IMR-90 (cell line): ENCODE measurements around the gene CYP27B1. TPM values are rescaled to one million over a fixed set of nuclear protein-coding genes. Genes with fewer than 3 reads are reported as not detected.

Source experiments
- ATAC-seq: fragments of 200-7000 bp; cut with Tn5 transposase; 2 replicates; pipeline ENCODE4 v1.9.1; 2020; ENCODE audit warnings: low read depth, mild to moderate bottlenecking, moderate library complexity
- BruUV-seq: library from RNA; stranded (reverse); fragments of 400-500 nt; replicated peaks from 2 replicates; lab custom pipeline; 2021; lab: Mats Ljungman, UMichigan
- CTCF ChIA-PET: fragments of 300-600 bp; formaldehyde crosslinking; extraction: SDS; loops from one replicate; lab custom pipeline; 2021; ENCODE audit warnings: antibody characterized with exemption; lab: Yijun Ruan, JAX
- POLR2A ChIA-PET: fragments of 300-600 bp; sonication (Branson Sonifier 250); formaldehyde crosslinking; loops from one replicate; lab custom pipeline; 2022; ENCODE audit warnings: antibody characterized with exemption; ENCODE audit not compliant: unreplicated experiment; lab: Charles Lee
- DNase-seq: peaks from one replicate; pipeline ENCODE4 v3.0.0; 2013
- H2AFZ ChIP-seq: replicated peaks from 2 replicates; pipeline ENCODE3; 2013; ENCODE audit warnings: low read length, mild to moderate bottlenecking; ENCODE audit not compliant: poor library complexity
- H2AK5ac ChIP-seq: 2 replicates; pipeline ENCODE4 v1.6.1; 2013; ENCODE audit warnings: low read depth, low read length, inconsistent platforms
- H2AK9ac ChIP-seq: replicated peaks from 2 replicates; pipeline ENCODE3; 2013; ENCODE audit warnings: mild to moderate bottlenecking, low read depth, low read length, moderate library complexity; ENCODE audit not compliant: poor library complexity
- H2BK120ac ChIP-seq: 2 replicates; pipeline ENCODE4 v1.6.1; 2013; ENCODE audit warnings: low read depth, low read length, inconsistent platforms
- H2BK15ac ChIP-seq: 3 replicates; pipeline ENCODE4 v1.6.1; 2013; ENCODE audit warnings: low read depth, low read length, inconsistent platforms
- H2BK20ac ChIP-seq: 2 replicates; pipeline ENCODE4 v1.6.1; 2013; ENCODE audit warnings: low read depth, mild to moderate bottlenecking, inconsistent platforms, low read length, moderate library complexity
- H2BK5ac ChIP-seq: 2 replicates; pipeline ENCODE4 v1.6.1; 2013; ENCODE audit warnings: mild to moderate bottlenecking, low read depth, low read length, inconsistent platforms; ENCODE audit not compliant: poor library complexity, severe bottlenecking
- H3K14ac ChIP-seq: replicated peaks from 2 replicates; pipeline ENCODE4 v1.6.1; 2013; ENCODE audit warnings: low read depth, low read length, inconsistent platforms
- H3K18ac ChIP-seq: 2 replicates; pipeline ENCODE4 v1.6.1; 2013; ENCODE audit warnings: low read depth, low read length, control low read depth
- H3K23ac ChIP-seq: 2 replicates; pipeline ENCODE4 v1.6.1; 2013; ENCODE audit warnings: low read depth, low read length, inconsistent platforms
- H3K27ac ChIP-seq: 2 replicates; pipeline ENCODE4 v1.5.1; 2013; ENCODE audit warnings: mild to moderate bottlenecking, control low read depth, low read length; ENCODE audit not compliant: insufficient read depth
- H3K27me3 ChIP-seq: 2 replicates; pipeline ENCODE4 v1.6.1; 2013; ENCODE audit warnings: low read length; ENCODE audit not compliant: control insufficient read depth, insufficient read depth
- H3K36me3 ChIP-seq: 2 replicates; pipeline ENCODE4 v1.6.1; 2013; ENCODE audit warnings: low read length, mixed read lengths; ENCODE audit not compliant: control insufficient read depth, insufficient read depth
- H3K4ac ChIP-seq: 2 replicates; pipeline ENCODE4 v1.6.1; 2013; ENCODE audit warnings: low read depth, low read length, inconsistent platforms
- H3K4me1 ChIP-seq: 2 replicates; pipeline ENCODE4 v1.6.1; 2013; ENCODE audit warnings: low read length, mixed read lengths; ENCODE audit not compliant: control insufficient read depth, insufficient read depth
- H3K4me2 ChIP-seq: 2 replicates; pipeline ENCODE4 v1.6.1; 2013; ENCODE audit warnings: low read depth, mild to moderate bottlenecking, control low read depth, low read length, moderate library complexity
- H3K4me3 ChIP-seq: 2 replicates; pipeline ENCODE4 v1.5.1; 2013; ENCODE audit warnings: low read depth, mild to moderate bottlenecking, control low read depth, low read length, moderate library complexity; ENCODE audit not compliant: insufficient read depth
- H3K56ac ChIP-seq: 2 replicates; pipeline ENCODE4 v1.6.1; 2013; ENCODE audit warnings: low read length, inconsistent platforms; ENCODE audit not compliant: insufficient read depth; ENCODE audit errors: extremely low read depth
- H3K79me1 ChIP-seq, 2 experiments: 2 replicates each; pipeline ENCODE4 v1.6.1; 2013; ENCODE audit warnings: low read length in 2 of 2, inconsistent platforms in 1 of 2, low read depth in 1 of 2
- H3K9ac ChIP-seq: 2 replicates; pipeline ENCODE4 v1.6.1; 2013; ENCODE audit warnings: low read depth, low read length, control low read depth
- H3K9me1 ChIP-seq: 2 replicates; pipeline ENCODE4 v1.6.1; 2013; ENCODE audit warnings: low read length, inconsistent platforms; ENCODE audit not compliant: insufficient read depth
- H3K9me3 ChIP-seq: 2 replicates; pipeline ENCODE4 v1.6.1; 2013; ENCODE audit warnings: low read length; ENCODE audit not compliant: control insufficient read depth, insufficient read depth
- H4K20me1 ChIP-seq: 2 replicates; pipeline ENCODE4 v1.6.1; 2013; ENCODE audit warnings: low read length, inconsistent platforms; ENCODE audit not compliant: insufficient read depth
- H4K5ac ChIP-seq: 2 replicates; pipeline ENCODE4 v1.6.1; 2013; ENCODE audit warnings: mild to moderate bottlenecking, low read depth, low read length, control low read depth
- H4K8ac ChIP-seq, 2 experiments: 2 replicates each; pipeline ENCODE4 v1.6.1; 2013; ENCODE audit warnings: low read depth in 2 of 2, low read length in 2 of 2, control low read depth in 1 of 2, inconsistent platforms in 1 of 2
- H4K91ac ChIP-seq: 2 replicates; pipeline ENCODE4 v1.6.1; 2013; ENCODE audit warnings: low read depth, low read length, inconsistent platforms; ENCODE audit not compliant: insufficient read depth
- BHLHE40 ChIP-seq: fragments of 150-350 bp; IDR thresholded peaks from 2 replicates; pipeline ENCODE4 v1.6.1; 2016; ENCODE audit warnings: mild to moderate bottlenecking, low read depth, low read length
- FOS ChIP-seq: fragments of 150-350 bp; IDR thresholded peaks from 2 replicates; pipeline ENCODE4 v1.6.1; 2016; ENCODE audit warnings: low read depth, low read length
- MAFK ChIP-seq: IDR thresholded peaks from 2 replicates; pipeline ENCODE4 v1.6.1; 2012; ENCODE audit warnings: low read depth, low read length, improper control_type of control experiment
- MXI1 ChIP-seq: IDR thresholded peaks from 2 replicates; pipeline ENCODE4 v1.6.1; 2012; ENCODE audit warnings: low read depth, mild to moderate bottlenecking, low read length, moderate library complexity, borderline replicate concordance
- RCOR1 ChIP-seq: IDR thresholded peaks from 2 replicates; pipeline ENCODE4 v1.6.1; 2012; ENCODE audit warnings: mild to moderate bottlenecking, low read length, improper control_type of control experiment; ENCODE audit not compliant: insufficient replicate concordance
- RFX5 ChIP-seq: IDR thresholded peaks from 2 replicates; pipeline ENCODE4 v1.8.0; 2012; ENCODE audit warnings: low read depth, mild to moderate bottlenecking, low read length, moderate library complexity
- WGBS, 2 experiments: methylation state at CpG; one replicate each; pipeline versions ENCODE4 v1.1.5 to v1.1.7; 2013; ENCODE audit warnings: missing lambda C conversion rate in 2 of 2; ENCODE audit not compliant: insufficient read length in 1 of 2; ENCODE audit errors: extremely low coverage in 2 of 2; 5-methylcytosine and 5-hydroxymethylcytosine counted together
- dilution Hi-C: fragments of 300-500 bp; cut with HindIII; formaldehyde crosslinking; loops from one replicate; pipeline ENCODE4 v1.14.3; 2018; ENCODE audit warnings: low sequenced_read_pairs; ENCODE audit not compliant: unreplicated experiment
- in situ Hi-C: fragments of 300-500 bp; cut with MboI; formaldehyde crosslinking; loops from 3 replicates; pipeline ENCODE4 v1.14.3; 2019; ENCODE audit warnings: low sequenced_read_pairs, inconsistent platforms, mixed read lengths
- intact Hi-C: fragments of 100-400 bp; cut with micrococcal nuclease; formaldehyde crosslinking; loops from 2 replicates; pipeline ENCODE4 v1.10.0; 2022
- polyA plus RNA-seq, 3 experiments: library from polyadenylated mRNA; depleted of rRNA; stranded (reverse); fragments of >200 nt; gene quantifications; 2 replicates each; pipeline ENCODE4 v1.2.3, GENCODE V29; 2012; ENCODE audit warnings: low replicate concordance in 1 of 3
- total RNA-seq: library from RNA; depleted of rRNA; stranded (reverse); fragments of >200 nt; gene quantifications from 2 replicates; pipeline ENCODE4 v1.2.3, GENCODE V29; 2012
- TF ChIP-seq, protein P1 (sequence below): fragments of 150-350 bp; IDR thresholded peaks from 2 replicates; pipeline ENCODE4 v1.6.1; 2016; ENCODE audit warnings: low read depth, mild to moderate bottlenecking, low read length, moderate library complexity, borderline replicate concordance

Gene CYP27B1
- total and polyA plus RNA-seq, 2 of the 4 experiments (the other 2 are of a cell fraction) = 0.36 to 1.3 TPM

DNA sequence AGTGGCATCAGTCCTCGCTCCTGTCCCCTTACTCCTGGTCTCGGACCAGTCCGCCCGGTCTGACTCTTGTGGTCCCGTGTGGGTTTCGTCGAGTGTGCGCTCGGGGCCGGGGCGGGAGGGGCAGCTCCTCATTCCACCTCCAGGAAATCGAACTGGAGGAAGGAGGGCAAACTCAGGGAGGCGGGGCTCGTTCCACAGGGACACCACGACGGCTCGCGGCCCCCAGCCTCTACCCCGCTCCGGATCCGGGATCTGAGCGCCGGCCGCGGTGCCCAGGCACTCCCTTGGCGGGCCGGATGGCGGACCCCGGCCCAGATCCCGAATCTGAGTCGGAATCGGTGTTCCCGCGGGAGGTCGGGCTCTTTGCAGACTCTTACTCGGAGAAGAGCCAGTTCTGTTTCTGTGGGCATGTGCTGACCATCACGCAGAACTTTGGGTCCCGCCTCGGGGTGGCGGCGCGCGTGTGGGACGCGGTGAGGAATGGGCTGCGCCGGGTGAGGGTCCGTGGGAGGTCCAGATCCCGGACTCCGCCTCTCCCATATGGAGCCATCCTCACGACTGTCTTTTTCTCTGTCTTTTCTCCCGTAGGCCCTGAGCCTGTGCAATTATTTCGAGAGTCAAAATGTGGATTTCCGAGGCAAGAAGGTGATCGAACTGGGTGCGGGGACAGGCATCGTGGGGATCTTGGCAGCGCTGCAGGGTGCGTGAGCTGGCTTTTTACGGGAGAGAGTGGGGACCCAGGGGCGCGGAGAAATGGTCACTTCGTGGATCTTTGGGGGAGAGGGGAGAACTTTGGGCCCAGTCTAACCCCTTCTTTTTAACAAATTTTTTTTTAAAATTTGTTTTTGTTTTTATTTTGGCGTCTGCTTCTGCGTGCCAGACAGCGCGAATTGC lies 5.8 kb upstream of the CYP27B1 start, which contains the start of gene EEF1AKMT3:
TSS of gene EEF1AKMT3 (plus strand) at position 186 of the 894 bp plus-strand sequence. CDS start at position 297, 111 bp downstream.
- Histone ChIP-seq H2BK20ac (0 out of 2 replicates have a peak within 1 kb of the TSS, but pooled peaks have one; percentile 8), H4K5ac (peak within 1 kb of the TSS; percentile 91), H3K18ac (peak within 1 kb of the TSS; percentile 62), H3K27me3 (no peaks in the 10 kb centered on the region), H2AK5ac (peak within 1 kb of the TSS; percentile 91), H3K79me1 (peaks cover 16 to 29% of the 10 kb centered on the region in 2 experiments; a peak in 3 of 4 replicates), H2AK9ac (peak within 1 kb of the TSS; percentile 97), H2BK15ac (peak within 1 kb of the TSS; percentile 78; the same call in 2 of the 3 replicates), H3K27ac (peak within 1 kb of the TSS; percentile 82), H3K23ac (peak within 1 kb of the TSS; percentile 98), H3K14ac (peak within 1 kb of the TSS; percentile 95), H3K36me3 (peaks cover 3% of the 10 kb centered on the region), H3K9me1 (peaks cover 9% of the 10 kb centered on the region), H3K9ac (peak within 1 kb of the TSS; percentile 99), H4K91ac (peak within 1 kb of the TSS; percentile 95), H3K4me2 (peak within 1 kb of the TSS; percentile 95), H3K56ac (peak within 1 kb of the TSS; percentile 88), H3K9me3 (no peaks in the 10 kb centered on the region), H3K4ac (peak within 1 kb of the TSS; percentile 98), H3K4me1 (0 out of 2 replicates have a peak, but pooled peaks cover 3% of the 10 kb centered on the region), H2BK120ac (peak within 1 kb of the TSS; percentile 86), H3K4me3 (peak within 1 kb of the TSS; percentile 78), H2BK5ac (peak within 1 kb of the TSS; percentile 78), H4K20me1 (no peaks in the 10 kb centered on the region), H4K8ac (peak within 1 kb of the TSS; percentile 93 to 99), H2AFZ (peak within 1 kb of the TSS; percentile 99)
- POLR2A ChIA-PET = interaction anchor here (0.9 kb wide), 1 partner anchor 28 kb away, joined by 4 read pairs; the partner anchor contains the start of gene TSPAN31
- intact Hi-C loops = no loop called here
- no TSS peak for BruUV-seq
- DNase-seq = peak; percentile 35
- TF ChIP-seq RCOR1 (no peak), BHLHE40 (peak; percentile 39), MXI1 (peak; percentile 70; the same call in 1 of the 2 replicates), FOS (no peak), MAFK (no peak), RFX5 (no peak)
- TF ChIP-seq, protein P1, sequence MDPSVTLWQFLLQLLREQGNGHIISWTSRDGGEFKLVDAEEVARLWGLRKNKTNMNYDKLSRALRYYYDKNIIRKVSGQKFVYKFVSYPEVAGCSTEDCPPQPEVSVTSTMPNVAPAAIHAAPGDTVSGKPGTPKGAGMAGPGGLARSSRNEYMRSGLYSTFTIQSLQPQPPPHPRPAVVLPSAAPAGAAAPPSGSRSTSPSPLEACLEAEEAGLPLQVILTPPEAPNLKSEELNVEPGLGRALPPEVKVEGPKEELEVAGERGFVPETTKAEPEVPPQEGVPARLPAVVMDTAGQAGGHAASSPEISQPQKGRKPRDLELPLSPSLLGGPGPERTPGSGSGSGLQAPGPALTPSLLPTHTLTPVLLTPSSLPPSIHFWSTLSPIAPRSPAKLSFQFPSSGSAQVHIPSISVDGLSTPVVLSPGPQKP = no peak
- in situ Hi-C loops = no loop called here
- 0% methylated on average over 31 of the region's 67 CpGs; no CpG with 5 or more reads in 1 of the 2 experiments for whole genome bisulfite sequencing, 2 experiments
- dilution Hi-C loops = no loop called here
- CTCF ChIA-PET = no interaction called here
- peak; percentile 73 for ATAC-seq
